NCI-H146 (cell line): ENCODE results near the gene FAM83C.

Experiments
- DNase-seq: peaks from one replicate; lab custom pipeline; 2025; lab: John Stamatoyannopoulos, UW

Gene FAM83C

GRCh38 chr20:35299780-35300179 lies 7.6 kb upstream of the FAM83C start:
- no peak for DNase-seq

GRCh38 chr20:35298264-35298663 lies 6.0 kb upstream of the FAM83C start:
- DNase-seq: no peak

- DNase-seq: no peak
These were observed 5.5 kb upstream of the FAM83C start for GRCh38 chr20:35297740-35298139.

- DNase-seq: no peak
These were observed 4.9 kb upstream of the FAM83C start for GRCh38 chr20:35297155-35297554.

- DNase-seq: peak; percentile 86
These were observed 3.9 kb upstream of the FAM83C start for GRCh38 chr20:35296101-35296554.

- DNase-seq: no peak
These were observed 3.4 kb upstream of the FAM83C start for GRCh38 chr20:35295674-35296073.

GRCh38 chr20:35295058-35295457 lies 2.8 kb upstream of the FAM83C start:
- no peak for DNase-seq

- DNase-seq: no peak
These were observed 2.1 kb upstream of the FAM83C start for GRCh38 chr20:35294293-35294685.

GRCh38 chr20:35293303-35294292 lies 1.4 kb upstream of the FAM83C start:
- DNase-seq: no peak

- no peak for DNase-seq
These were observed 470 bp upstream of the FAM83C start for GRCh38 chr20:35292504-35293285.

- DNase-seq: no peak
These were observed 1.3 kb downstream of the FAM83C start for GRCh38 chr20:35290887-35291417.

GRCh38 chr20:35290186-35290886 lies 1.9 kb downstream of the FAM83C start:
- DNase-seq: no peak

GRCh38 chr20:35288325-35289060 lies 3.7 kb downstream of the FAM83C start:
- no peak for DNase-seq

- DNase-seq: no peak
These were observed 4.5 kb downstream of the FAM83C start for GRCh38 chr20:35287509-35288324.

- DNase-seq: no peak
These were observed 5.2 kb downstream of the FAM83C start for GRCh38 chr20:35286899-35287508.

- no peak for DNase-seq
These were observed 5.9 kb downstream of the FAM83C start for GRCh38 chr20:35286077-35286898.

GRCh38 chr20:35285806-35286076 lies 6.5 kb downstream of the FAM83C start:
- no peak for DNase-seq

GRCh38 chr20:35284992-35285805 lies 7.0 kb downstream of the FAM83C start:
- DNase-seq: no peak
